Activated CD4-positive, alpha-beta T cell treated with anti-CD3 and anti-CD28 coated beads, Interleukin-2, amount 50 U/mL, for 4 hours (primary cell): ENCODE data around the gene PRKRA.
"Not testable (repeated sequence)": the region's sequence is repeated elsewhere in the genome, so short reads cannot be mapped to it uniquely, and the experiment has no call there.

Experiments
- DNase-seq, 2 experiments: peaks; one replicate each; pipeline ENCODE4 v3.0.0-alpha.2; 2020

Gene PRKRA

GRCh38 chr2:178413472-178414265, 37.3 kb downstream of the PRKRA start:
- DNase-seq: peak; percentile 65 to 68

GRCh38 chr2:178412453-178412852, 38.5 kb downstream of the PRKRA start:
- not testable (repeated sequence) for DNase-seq

- no peak for DNase-seq
Observed at GRCh38 chr2:178412047-178412446, 38.9 kb downstream of the PRKRA start.

GRCh38 chr2:178409261-178409660, 41.7 kb downstream of the PRKRA start:
- DNase-seq: no peak

GRCh38 chr2:178404368-178404767, 46.6 kb downstream of the PRKRA start:
- no peak for DNase-seq

GRCh38 chr2:178403671-178404306, 47.2 kb downstream of the PRKRA start:
- no peak for DNase-seq

GRCh38 chr2:178401994-178402437, 49.0 kb downstream of the PRKRA start:
- no peak for DNase-seq

- no peak for DNase-seq
Observed at GRCh38 chr2:178397002-178397605, 53.9 kb downstream of the PRKRA start.

- no peak for DNase-seq
Observed at GRCh38 chr2:178395941-178396570, 54.9 kb downstream of the PRKRA start.

- no peak for DNase-seq
Observed at GRCh38 chr2:178395295-178395694, 55.7 kb downstream of the PRKRA start.

GRCh38 chr2:178394859-178395258, 56.1 kb downstream of the PRKRA start:
- DNase-seq: no peak

GRCh38 chr2:178392215-178392614, 58.8 kb downstream of the PRKRA start:
- DNase-seq: no peak

GRCh38 chr2:178391701-178392100, 59.3 kb downstream of the PRKRA start:
- DNase-seq: no peak

- DNase-seq: no peak
Observed at GRCh38 chr2:178388287-178388686, 62.7 kb downstream of the PRKRA start.

GRCh38 chr2:178386986-178387597, 63.9 kb downstream of the PRKRA start:
- no peak for DNase-seq

- DNase-seq: no peak
Observed at GRCh38 chr2:178385595-178386148, 65.3 kb downstream of the PRKRA start.

- DNase-seq: no peak
Observed at GRCh38 chr2:178383718-178384117, 67.3 kb downstream of the PRKRA start.
